Measurements from ENCODE around the gene ITPR2.

Gene ITPR2

DNA sequence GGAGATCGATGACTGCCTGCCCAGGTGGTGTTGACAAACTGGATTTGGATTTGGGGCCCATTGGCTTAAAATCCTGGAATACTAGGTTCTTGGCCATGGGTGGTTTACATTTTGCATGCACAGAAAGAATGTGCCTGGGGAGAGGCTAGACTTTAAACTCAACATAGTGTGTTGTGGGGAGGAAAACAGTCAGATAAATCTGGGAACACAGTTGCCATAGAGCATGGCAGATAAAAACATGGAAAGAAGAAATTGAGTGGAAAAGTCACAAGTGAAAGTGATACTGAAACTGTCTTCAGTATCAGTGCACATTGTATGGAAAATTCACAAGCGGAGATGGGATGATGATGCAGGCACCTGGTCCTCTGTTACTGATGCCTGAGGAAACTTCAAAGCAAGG is 542.4 kb downstream of the ITPR2 start:
- H3K27me3 Mint-ChIP-seq = no peaks in the 10 kb centered on the region
- H3K9me3 Mint-ChIP-seq = peaks cover 2% of the 10 kb centered on the region
- H3K4me3 Mint-ChIP-seq = no peak overlapping the region
- H3K36me3 Mint-ChIP-seq (ENCODE audit: low read depth) = no peaks in the 10 kb centered on the region
- no peaks in the 10 kb centered on the region for H3K4me1 Mint-ChIP-seq (ENCODE audit: low read depth)
- no peak for DNase-seq
- no peak overlapping the region for H3K27ac Mint-ChIP-seq

DNA sequence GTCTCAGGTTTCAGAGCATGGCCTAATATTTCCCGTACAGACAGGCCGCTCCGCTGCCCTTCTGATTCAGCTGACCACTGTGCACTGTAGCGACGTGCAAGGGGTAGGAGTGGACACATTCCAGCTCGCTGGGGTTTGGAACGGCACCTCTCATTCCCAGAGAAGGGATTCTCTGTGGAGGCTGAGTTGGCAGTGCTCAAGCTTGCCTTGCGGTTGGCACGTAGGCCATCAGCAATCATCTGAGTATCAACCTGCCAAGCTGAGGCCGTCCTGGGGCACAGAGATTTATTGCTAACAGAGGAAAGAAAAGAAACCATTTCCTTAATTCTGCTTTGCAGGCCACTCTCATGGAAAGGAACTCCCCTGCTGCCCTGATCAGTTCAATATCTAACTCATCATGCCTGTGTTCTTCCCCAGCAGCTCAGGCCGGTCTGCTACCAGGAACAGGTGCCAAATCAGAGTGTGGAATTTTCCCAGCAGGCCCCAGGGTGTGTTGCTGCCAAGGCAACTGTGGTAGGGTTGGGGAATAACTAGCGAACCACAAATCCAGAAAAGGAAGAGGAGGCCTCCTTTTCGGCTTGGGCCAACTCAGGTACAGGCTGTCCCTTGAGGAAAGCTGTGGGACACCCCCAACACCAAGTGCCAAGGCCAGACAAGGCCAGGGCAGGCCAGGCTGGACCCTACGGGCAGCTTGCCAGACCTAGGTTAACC is 545.2 kb downstream of the ITPR2 start:
- H3K36me3 Mint-ChIP-seq (ENCODE audit: low read depth) = no peaks in the 10 kb centered on the region
- no peak overlapping the region for H3K27ac Mint-ChIP-seq
- H3K27me3 Mint-ChIP-seq = no peaks in the 10 kb centered on the region
- H3K4me1 Mint-ChIP-seq (ENCODE audit: low read depth) = peaks cover 2% of the 10 kb centered on the region
- no peak for DNase-seq
- peaks cover 2% of the 10 kb centered on the region for H3K9me3 Mint-ChIP-seq
- H3K4me3 Mint-ChIP-seq = no peak overlapping the region
